PC-9 (cell line): ENCODE data around the gene ZNF79. TPM values are rescaled to one million over a fixed set of nuclear protein-coding genes. Genes with fewer than 3 reads are reported as not detected.

Experiments used
- BruUV-seq: library from RNA; stranded (reverse); fragments of 400-500 nt; replicated peaks from 2 replicates; lab custom pipeline; 2021; lab: Mats Ljungman, UMichigan
- CTCF ChIA-PET: fragments of 300-600 bp; sonication (Branson Sonifier 250); formaldehyde crosslinking; loops from one replicate; lab custom pipeline; 2022; ENCODE audit warnings: antibody characterized with exemption; lab: Charles Lee
- POLR2A ChIA-PET: fragments of 300-600 bp; sonication (Branson Sonifier 250); formaldehyde crosslinking; loops from one replicate; lab custom pipeline; 2022; ENCODE audit warnings: antibody characterized with exemption; ENCODE audit not compliant: unreplicated experiment; lab: Charles Lee
- DNase-seq, 2 experiments: peaks; one replicate each; pipeline versions ENCODE4 v3.0.0 to v3.0.0-alpha.2; 2015 to 2022; ENCODE audit warnings: mixed read lengths in 1 of 2
- H2AFZ ChIP-seq: fragments of 200-600 bp; sonication (generic); 2 replicates; pipeline ENCODE4 v1.8.1; 2017; ENCODE audit warnings: antibody characterized with exemption
- H3F3A ChIP-seq: fragments of 200-600 bp; sonication (generic); 2 replicates; pipeline ENCODE4 v1.8.1; 2017; ENCODE audit warnings: antibody characterized with exemption, mild to moderate bottlenecking, low read depth; ENCODE audit not compliant: insufficient read depth
- H3K27ac ChIP-seq: fragments of 200-600 bp; sonication (generic); 2 replicates; pipeline ENCODE4 v1.6.1; 2016; ENCODE audit warnings: mixed run types
- H3K27me3 ChIP-seq: fragments of 200-600 bp; sonication (generic); 2 replicates; pipeline ENCODE4 v1.6.1; 2016; ENCODE audit warnings: low read depth, mixed run types; ENCODE audit not compliant: insufficient read depth
- H3K36me3 ChIP-seq: fragments of 200-600 bp; sonication (generic); 2 replicates; pipeline ENCODE4 v1.6.1; 2016; ENCODE audit warnings: low read depth, mixed run types
- H3K4me1 ChIP-seq: fragments of 200-600 bp; sonication (generic); replicated peaks from 2 replicates; pipeline ENCODE4 v1.6.1; 2016; ENCODE audit warnings: mixed run types; ENCODE audit not compliant: insufficient read depth
- H3K4me2 ChIP-seq: fragments of 200-600 bp; sonication (generic); 2 replicates; pipeline ENCODE4 v1.6.1; 2017; ENCODE audit warnings: mixed run types
- H3K4me3 ChIP-seq: fragments of 200-600 bp; sonication (generic); 2 replicates; pipeline ENCODE4 v1.6.1; 2016; ENCODE audit warnings: mixed run types
- H3K79me2 ChIP-seq: fragments of 200-600 bp; sonication (generic); 2 replicates; pipeline ENCODE4 v1.6.1; 2017; ENCODE audit warnings: low read depth, mixed run types
- H3K9me2 ChIP-seq: fragments of 200-600 bp; sonication (generic); 2 replicates; pipeline ENCODE4 v1.8.1; 2017; ENCODE audit warnings: mild to moderate bottlenecking; ENCODE audit not compliant: insufficient read depth
- H3K9me3 ChIP-seq: fragments of 200-600 bp; sonication (generic); 2 replicates; pipeline ENCODE4 v1.8.1; 2016; ENCODE audit warnings: low read depth; ENCODE audit not compliant: insufficient read depth
- H4K20me1 ChIP-seq: fragments of 200-600 bp; sonication (generic); 2 replicates; pipeline ENCODE4 v1.8.1; 2017; ENCODE audit not compliant: insufficient read depth
- CTCF ChIP-seq: fragments of 200-600 bp; sonication (generic); conservative IDR thresholded peaks from 2 replicates; pipeline ENCODE4 v1.6.1; 2017; ENCODE audit warnings: mixed run types, antibody characterized with exemption, mild to moderate bottlenecking, moderate library complexity
- EZH2 ChIP-seq: fragments of 200-600 bp; sonication (generic); IDR thresholded peaks from 2 replicates; pipeline ENCODE4 v1.8.0; 2017; ENCODE audit warnings: antibody characterized with exemption, low read depth
- intact Hi-C: fragments of 100-400 bp; cut with micrococcal nuclease; formaldehyde crosslinking; loops from one replicate; pipeline ENCODE4 v1.10.0; 2022; ENCODE audit not compliant: unreplicated experiment
- total RNA-seq: library from RNA; stranded (reverse); gene quantifications from 2 replicates; pipeline ENCODE4 v1.2.3, GENCODE V29; 2021

The ZNF79 gene
- total RNA-seq, 1 experiment from 2014 or later, result 5.8 TPM

DNA sequence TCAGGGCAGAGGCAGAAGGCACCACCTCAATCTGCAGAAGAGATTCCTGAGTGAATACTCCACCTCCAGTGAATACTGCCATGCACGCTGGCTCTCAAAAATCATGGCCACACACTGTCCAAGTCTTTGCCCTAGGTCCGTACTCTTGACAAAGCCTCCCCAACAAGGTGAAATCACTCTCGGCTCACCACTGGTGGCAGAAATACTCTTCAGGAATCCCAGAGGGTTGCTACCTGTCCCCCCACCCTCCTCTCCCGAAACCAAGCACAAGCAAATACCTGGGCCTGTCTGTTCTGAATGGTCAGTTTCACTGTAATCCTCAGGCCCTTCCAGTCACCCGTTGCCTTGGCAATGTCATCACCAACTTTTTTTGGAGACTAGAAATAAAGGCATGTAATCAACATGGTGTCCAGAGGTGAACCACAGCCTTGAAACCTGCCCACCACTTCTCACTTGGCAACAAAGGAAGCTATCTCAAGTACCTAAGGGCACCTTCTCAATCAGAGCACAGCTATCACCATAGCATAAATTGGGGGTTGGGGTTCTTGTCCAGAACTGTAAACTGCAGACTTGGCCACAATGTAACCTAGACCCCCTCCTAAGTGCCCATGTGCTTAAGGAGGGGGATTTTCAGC is 25.3 kb downstream of the ZNF79 start:
- Histone ChIP-seq H3K4me2 (peak overlapping the region; percentile 98), H3K9me3 (no peaks in the 10 kb centered on the region), H3K4me1 (peaks cover 23% of the 10 kb centered on the region), H3K27ac (peak overlapping the region; percentile 95), H2AFZ (no peak overlapping the region), H3K9me2 (no peaks in the 10 kb centered on the region), H3K36me3 (peaks cover 44% of the 10 kb centered on the region), H3K4me3 (peak overlapping the region; percentile 99), H3K27me3 (no peaks in the 10 kb centered on the region), H4K20me1 (peaks cover 47% of the 10 kb centered on the region), H3F3A (peaks cover 67% of the 10 kb centered on the region), H3K79me2 (peaks cover 46% of the 10 kb centered on the region)
- BruUV-seq, result no TSS peak
- DNase-seq, result no peak
- POLR2A ChIA-PET, result interaction anchor here (0.7 kb wide), 1 partner anchor 16 kb away, joined by 4 read pairs; no protein-coding TSS in a partner anchor
- TF ChIP-seq EZH2, result no peak
- no peak for TF ChIP-seq CTCF
- intact Hi-C loops, result loop anchor here (1.0 kb wide), 1 partner anchor 240 kb away; no protein-coding TSS in a partner anchor
- CTCF ChIA-PET, result no interaction called here

DNA sequence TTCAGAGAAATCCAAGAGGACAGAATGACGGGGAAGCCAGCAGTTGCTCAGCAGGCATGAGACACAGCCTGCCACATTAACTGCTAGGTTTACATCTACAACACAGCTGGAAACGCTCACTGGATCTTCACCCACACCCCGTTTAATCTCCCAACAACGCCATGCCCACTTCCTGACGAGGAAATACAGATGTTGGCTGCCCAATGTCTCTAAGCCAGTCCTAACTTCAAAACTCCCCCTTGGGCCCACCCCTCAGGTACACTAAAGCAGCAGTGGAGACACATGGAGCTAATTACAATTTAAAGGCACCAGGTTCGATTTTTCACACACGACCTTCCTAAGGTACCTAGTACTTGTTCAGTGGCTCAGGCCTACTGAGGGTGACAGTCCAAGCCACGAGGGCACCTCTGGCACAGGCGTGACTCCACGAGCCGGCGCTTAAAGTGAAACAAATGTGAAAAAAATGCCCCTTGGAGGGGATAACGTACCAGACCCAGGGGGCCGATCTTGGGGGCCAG is 26.1 kb downstream of the ZNF79 start:
- Histone ChIP-seq H3K79me2 (peaks cover 46% of the 10 kb centered on the region), H3K9me3 (no peaks in the 10 kb centered on the region), H3K4me3 (peak overlapping the region; percentile 99), H3K27ac (peak overlapping the region; percentile 95), H3K27me3 (no peaks in the 10 kb centered on the region), H3K9me2 (no peaks in the 10 kb centered on the region), H4K20me1 (peaks cover 47% of the 10 kb centered on the region), H2AFZ (no peak overlapping the region), H3K36me3 (peaks cover 46% of the 10 kb centered on the region), H3K4me2 (peak overlapping the region; percentile 98), H3K4me1 (peaks cover 23% of the 10 kb centered on the region), H3F3A (peaks cover 58% of the 10 kb centered on the region)
- DNase-seq, result no peak
- no TSS peak for BruUV-seq
- POLR2A ChIA-PET, result interaction anchor here (0.6 to 1.2 kb wide), 4 partner anchors 16 to 226 kb away, joined by 3 to 4 read pairs (median 3); partner anchors contain the start of gene SLC2A8
- intact Hi-C loops, result loop anchor here (2.0 to 10.0 kb wide), 3 partner anchors 26 to 506 kb away; partner anchors contain the start of gene ZNF79
- CTCF ChIA-PET, result no interaction called here
- TF ChIP-seq CTCF, result no peak
- no peak for TF ChIP-seq EZH2

DNA sequence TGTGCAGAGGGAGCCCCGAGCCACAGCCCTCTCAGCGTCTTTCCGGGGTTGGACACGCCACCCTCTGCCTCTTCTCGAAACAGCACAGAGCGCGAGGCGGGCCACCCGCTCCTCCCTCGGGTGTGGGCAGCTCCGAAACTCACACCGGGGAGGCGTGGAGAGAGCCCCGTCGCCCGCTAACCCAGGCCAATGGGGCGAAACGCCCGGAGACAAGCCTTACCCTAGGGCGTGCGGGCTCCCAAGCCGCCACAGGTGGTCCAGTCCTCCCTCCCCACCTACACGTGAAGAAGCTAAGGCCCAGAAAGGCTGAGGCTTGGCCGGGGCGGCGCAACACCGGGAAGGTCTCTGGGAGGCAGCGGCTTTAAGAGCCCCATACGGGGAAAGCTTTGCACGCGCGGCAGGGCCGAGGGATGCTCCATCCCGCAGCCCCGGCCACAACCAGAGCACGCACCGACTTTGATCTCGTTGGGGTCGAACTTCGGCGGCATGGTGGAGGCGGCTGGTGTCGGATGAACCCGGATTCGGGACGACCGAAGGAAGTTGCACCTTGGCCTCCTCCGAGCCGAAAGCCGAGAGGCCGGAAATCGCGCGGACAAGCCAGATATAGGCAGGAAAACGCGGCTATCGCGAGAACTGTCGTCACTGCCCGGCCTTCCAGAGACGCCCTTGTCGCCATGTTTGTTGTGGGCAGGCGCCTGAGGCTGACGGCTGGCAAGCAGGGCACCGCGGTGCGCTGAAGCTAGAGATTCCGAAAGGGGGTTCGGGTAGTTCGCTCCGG is 26.8 kb downstream of the ZNF79 start, which contains the start of the genes LRSAM1 and RPL12:
TSS of gene LRSAM1 (plus strand) at position 681 of the 778 bp plus-strand sequence. CDS start 3,018 bp downstream, outside the sequence.
TSS of gene RPL12 (minus strand) at position 577 of the 778 bp plus-strand sequence. CDS start at position 488, 89 bp downstream.
- Histone ChIP-seq H2AFZ (peak within 1 kb of the TSS; percentile 88), H3F3A (peaks cover 51% of the 10 kb centered on the region), H3K4me3 (peak within 1 kb of the TSS; percentile 99), H3K9me2 (no peaks in the 10 kb centered on the region), H3K4me2 (peak within 1 kb of the TSS; percentile 98), H3K36me3 (peaks cover 49% of the 10 kb centered on the region), H4K20me1 (peaks cover 44% of the 10 kb centered on the region), H3K79me2 (peaks cover 46% of the 10 kb centered on the region), H3K4me1 (peaks cover 23% of the 10 kb centered on the region), H3K9me3 (no peaks in the 10 kb centered on the region), H3K27ac (peak within 1 kb of the TSS; percentile 95), H3K27me3 (no peaks in the 10 kb centered on the region)
- no peak for TF ChIP-seq CTCF
- BruUV-seq, result no TSS peak
- intact Hi-C loops, result loop anchor here (2.0 to 10.0 kb wide), 3 partner anchors 26 to 506 kb away; partner anchors contain the start of gene ZNF79
- ChIA-PET CTCF (interaction anchor here (0.7 to 1.5 kb wide), 2 partner anchors 284 to 350 kb away, joined by 3 read pairs; partner anchors contain the start of gene TOR2A), POLR2A (interaction anchor here (0.6 to 1.2 kb wide), 6 partner anchors 27 to 1884 kb away, joined by 3 read pairs; partner anchors contain the start of genes SLC2A8 and ZNF79)
- DNase-seq, result peak; percentile 78 to 97
